Panc1 (cell line): ENCODE data around the gene ITPA. TPM values are rescaled to one million over a fixed set of nuclear protein-coding genes. Genes with fewer than 3 reads are reported as not detected.
A peak's percentile ranks its signal among the peaks of the same experiment; 100 is the strongest.

Experiments
- ATAC-seq: fragments of 200-7000 bp; cut with Tn5 transposase; 2 replicates; pipeline ENCODE4 v1.9.1; 2020; ENCODE audit warnings: mild to moderate bottlenecking, moderate library complexity
- BruUV-seq: library from RNA; stranded (reverse); fragments of 400-500 nt; replicated peaks from 2 replicates; lab custom pipeline; 2021; lab: Mats Ljungman, UMichigan
- CTCF ChIA-PET: fragments of 300-600 bp; sonication (Branson Sonifier 250); formaldehyde crosslinking; loops from one replicate; lab custom pipeline; 2022; ENCODE audit warnings: antibody characterized with exemption; lab: Charles Lee
- POLR2A ChIA-PET: fragments of 300-600 bp; sonication (Branson Sonifier 250); formaldehyde crosslinking; loops from one replicate; lab custom pipeline; 2022; ENCODE audit warnings: antibody characterized with exemption; lab: Charles Lee
- DNase-seq: peaks from one replicate; pipeline ENCODE4 v3.0.0-alpha.2; 2010; ENCODE audit warnings: low read depth, low spot score
- H3K27ac ChIP-seq: 2 replicates; pipeline ENCODE4 v1.5.1; 2011; ENCODE audit warnings: mild to moderate bottlenecking, low read length, inconsistent platforms
- H3K27me3 ChIP-seq: fragments of 200-500 bp; sonication (Bioruptor generic); 2 replicates; pipeline ENCODE4 v1.6.0; 2014; ENCODE audit warnings: low read length, inconsistent platforms; ENCODE audit not compliant: control insufficient read depth, insufficient read depth
- H3K36me3 ChIP-seq: fragments of 200-500 bp; sonication (Bioruptor generic); 2 replicates; pipeline ENCODE4 v1.5.1; 2014; ENCODE audit warnings: inconsistent platforms, mild to moderate bottlenecking, low read length, moderate library complexity; ENCODE audit not compliant: control insufficient read depth, insufficient read depth
- H3K4me1 ChIP-seq: 2 replicates; pipeline ENCODE4 v1.5.1; 2011; ENCODE audit warnings: inconsistent platforms, mild to moderate bottlenecking, low read length, moderate library complexity; ENCODE audit not compliant: control insufficient read depth, insufficient read depth
- H3K4me3 ChIP-seq, 2 experiments: 2 replicates each; pipeline ENCODE4 v1.5.1; 2011 to 2012; ENCODE audit warnings: low read depth in 2 of 2, low read length in 2 of 2, mild to moderate bottlenecking in 2 of 2, inconsistent platforms in 1 of 2, moderate library complexity in 1 of 2
- H3K9me3 ChIP-seq: fragments of 200-500 bp; sonication (Bioruptor generic); 2 replicates; pipeline ENCODE4 v1.5.1; 2014; ENCODE audit warnings: low read depth, mild to moderate bottlenecking, inconsistent platforms, low read length, moderate library complexity; ENCODE audit not compliant: control insufficient read depth, insufficient read depth
- CTCF ChIP-seq: fragments of 450-650 bp; IDR thresholded peaks from 2 replicates; pipeline ENCODE4 v1.5.1; 2017; ENCODE audit warnings: mild to moderate bottlenecking
- POLR2AphosphoS5 ChIP-seq: IDR thresholded peaks from 2 replicates; pipeline ENCODE4 v1.6.1; 2012; ENCODE audit warnings: mild to moderate bottlenecking, low read depth, low read length, moderate library complexity
- REST ChIP-seq, 2 experiments: IDR thresholded peaks; 2 replicates each; pipeline ENCODE4 v1.6.1; 2011 to 2012; ENCODE audit warnings: low read depth in 2 of 2, control low read depth in 1 of 2, low read length in 1 of 2, mild to moderate bottlenecking in 1 of 2, moderate library complexity in 1 of 2; ENCODE audit not compliant: insufficient read depth in 1 of 2
- SIN3A ChIP-seq: IDR thresholded peaks from 2 replicates; pipeline ENCODE4 v1.6.1; 2012; ENCODE audit warnings: low read depth, mild to moderate bottlenecking, low read length, moderate library complexity, borderline replicate concordance; ENCODE audit not compliant: insufficient read depth
- TCF7L2 ChIP-seq: IDR thresholded peaks from 2 replicates; pipeline ENCODE4 v1.6.1; 2011; ENCODE audit warnings: mild to moderate bottlenecking, low read depth, low read length, inconsistent platforms
- in situ Hi-C: cut with HindIII; loops from 2 replicates; pipeline ENCODE4 v1.10.0; 2016; ENCODE audit warnings: low sequenced_read_pairs, low pct_unique_long_range_greater_than_20kb
- intact Hi-C: fragments of 100-400 bp; cut with micrococcal nuclease; formaldehyde crosslinking; loops from one replicate; pipeline ENCODE4 v1.10.0; 2022; ENCODE audit not compliant: unreplicated experiment
- total RNA-seq: library from RNA; stranded (reverse); gene quantifications from one replicate; pipeline ENCODE4 v1.2.1, GENCODE V29; 2021; ENCODE audit not compliant: unreplicated experiment

The ITPA gene
- total RNA-seq, 1 experiment from 2014 or later: 107 TPM

- Histone ChIP-seq H3K36me3 (0 out of 2 replicates have a peak, but pooled peaks cover 2% of the 10 kb centered on the region), H3K4me3 (no peak overlapping the region), H3K27me3 (no peaks in the 10 kb centered on the region), H3K9me3 (no peaks in the 10 kb centered on the region), H3K27ac (no peak overlapping the region), H3K4me1 (no peaks in the 10 kb centered on the region)
- DNase-seq (no peak), ATAC-seq (peak; percentile 54; the same call in 1 of the 2 replicates)
- in situ Hi-C loops (no loop called here), intact Hi-C loops (no loop called here)
- CTCF ChIA-PET: interaction anchor here (0.5 kb wide), 1 partner anchor 75 kb away, joined by 6 read pairs; no protein-coding TSS in a partner anchor
- no TSS peak for BruUV-seq
- POLR2A ChIA-PET: no interaction called here
- TF ChIP-seq SIN3A: no peak
- no peak for TF ChIP-seq CTCF
- TF ChIP-seq POLR2AphosphoS5: no peak
- TF ChIP-seq REST (IDR thresholded peaks at IDR 0.05; ENCODE audit: insufficient read depth in 1 of 2, low read depth in 2 of 2, low read length in 1 of 2): no peak
- TF ChIP-seq TCF7L2: no peak
These were observed 18.6 kb upstream of the ITPA start for GRCh38 chr20:3190681-3191111.

- no peaks in the 10 kb centered on the region for H3K9me3 ChIP-seq
- DNase-seq (no peak), ATAC-seq (no peak)
- no peaks in the 10 kb centered on the region for H3K4me1 ChIP-seq
- in situ Hi-C loops: no loop called here
- intact Hi-C loops: no loop called here
- H3K36me3 ChIP-seq: 0 out of 2 replicates have a peak, but pooled peaks cover 2% of the 10 kb centered on the region
- ChIA-PET CTCF (no interaction called here), POLR2A (no interaction called here)
- BruUV-seq: no TSS peak
- H3K27me3 ChIP-seq: no peaks in the 10 kb centered on the region
- H3K27ac ChIP-seq: no peak overlapping the region
- no peak overlapping the region for H3K4me3 ChIP-seq
- no peak for TF ChIP-seq POLR2AphosphoS5
- TF ChIP-seq TCF7L2: no peak
- no peak for TF ChIP-seq SIN3A
- TF ChIP-seq REST (IDR thresholded peaks at IDR 0.05; ENCODE audit: insufficient read depth in 1 of 2, low read depth in 2 of 2, low read length in 1 of 2): no peak
- no peak for TF ChIP-seq CTCF
These were observed 16.9 kb upstream of the ITPA start for GRCh38 chr20:3192226-3193015.
